Right cardiac atrium (tissue), 5 donors: ENCODE measurements around the gene DEPP1. TPM values are rescaled to one million over a fixed set of nuclear protein-coding genes. Genes with fewer than 3 reads are reported as not detected.

Experiments used
- ATAC-seq, 2 donors: fragments of 200-7000 bp; cut with Tn5 transposase; one replicate each; pipeline versions ENCODE4 v1.8.0 to v1.9.1; 2020; ENCODE audit warnings: moderate library complexity in 2 of 2, mild to moderate bottlenecking in 1 of 2
- DNase-seq, 3 donors: peaks; one replicate each; pipeline ENCODE4 v3.0.0-alpha.2; 2020
- H3K27ac ChIP-seq: one replicate; pipeline ENCODE4 v1.5.1; 2013; ENCODE audit warnings: mild to moderate bottlenecking, low read length, control low read depth, moderate library complexity
- H3K27me3 ChIP-seq: one replicate; pipeline ENCODE4 v1.6.1; 2013; ENCODE audit not compliant: control insufficient read depth, insufficient read depth
- H3K4me1 ChIP-seq: one replicate; pipeline ENCODE4 v1.6.1; 2013; ENCODE audit warnings: low read length; ENCODE audit not compliant: control insufficient read depth, insufficient read depth
- H3K4me3 ChIP-seq: one replicate; pipeline ENCODE4 v1.5.1; 2013; ENCODE audit warnings: low read length, control low read depth
- H3K9me3 ChIP-seq: one replicate; pipeline ENCODE4 v1.6.1; 2013; ENCODE audit warnings: low read length; ENCODE audit not compliant: control insufficient read depth
- WGBS: extraction: QIAGEN DNeasy Blood & Tissue Kit; methylation state at CpG from one replicate; pipeline ENCODE4 v1.1.7; 2013; 5-methylcytosine and 5-hydroxymethylcytosine counted together
- intact Hi-C, 4 donors: fragments of 100-400 bp; cut with DNase I; formaldehyde crosslinking; loops; one replicate each; pipeline versions ENCODE4 v1.11.0 to v1.14.0; 2022 to 2023
- polyA plus RNA-seq: library from polyadenylated mRNA; stranded (reverse); fragments of 200-250 nt; gene quantifications from one replicate; pipeline ENCODE4 v1.2.3, GENCODE V29; 2013
- total RNA-seq, 4 donors: library from RNA; stranded (reverse); fragmentation: NEBNext Ultra II Directional; extraction: Animal tissue kit (Norgen Biotek cat#: 25700); gene quantifications; one replicate each; pipeline ENCODE4 v1.2.1, GENCODE V29; 2021
- donor health status: healthy with polysubstance abuse.
- donor health status: DM: no; HTN: yes; CAD: no.
- donor health status: DM: no; HTN: no; CAD: no.
- donor health status: DM: no; HTN: yes; CAD: no; lungs with severe emphysema.
- donor health status: DM: yes; HTN: yes; CAD: no.

Gene DEPP1
- total and polyA plus RNA-seq, 5 donors, result 18.8 to 43.8 (median 28.0) TPM

DNA sequence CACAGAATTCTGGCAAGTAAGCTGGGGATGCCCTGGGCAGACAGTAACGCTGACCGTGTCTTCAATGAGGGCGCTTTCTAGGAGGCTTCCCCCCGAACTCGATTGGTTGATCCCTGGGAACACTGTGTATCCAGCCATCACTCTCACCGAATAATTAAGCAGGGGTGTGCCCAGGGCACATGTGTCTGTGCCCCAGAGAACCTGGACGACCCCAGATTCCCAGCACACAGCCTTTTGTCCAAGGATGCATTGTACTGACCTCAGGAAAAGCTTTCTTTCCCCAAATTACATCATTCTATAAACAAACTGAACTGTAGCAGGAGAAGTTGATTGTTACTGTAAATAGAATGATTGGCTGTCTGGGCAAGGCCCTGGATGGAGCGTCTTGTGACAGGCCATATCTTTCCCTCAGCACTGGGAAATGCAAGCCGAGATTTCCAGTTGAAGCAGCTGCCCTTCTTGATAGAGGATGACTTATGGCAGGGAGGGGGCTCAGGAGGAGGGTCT is 6.6 kb upstream of the DEPP1 start:
- Histone ChIP-seq H3K27me3 (no peaks in the 10 kb centered on the region), H3K27ac (peak overlapping the region; percentile 76), H3K9me3 (no peaks in the 10 kb centered on the region), H3K4me1 (peaks cover 27% of the 10 kb centered on the region), H3K4me3 (no peak overlapping the region)
- ATAC-seq (peak in 1 of 2 donors; percentile 4), DNase-seq (peak; percentile 10 to 53 (median 22))
- WGBS, result 37% methylated on average over 9 of the region's 9 CpGs
- intact Hi-C loops, result no loop called here

DNA sequence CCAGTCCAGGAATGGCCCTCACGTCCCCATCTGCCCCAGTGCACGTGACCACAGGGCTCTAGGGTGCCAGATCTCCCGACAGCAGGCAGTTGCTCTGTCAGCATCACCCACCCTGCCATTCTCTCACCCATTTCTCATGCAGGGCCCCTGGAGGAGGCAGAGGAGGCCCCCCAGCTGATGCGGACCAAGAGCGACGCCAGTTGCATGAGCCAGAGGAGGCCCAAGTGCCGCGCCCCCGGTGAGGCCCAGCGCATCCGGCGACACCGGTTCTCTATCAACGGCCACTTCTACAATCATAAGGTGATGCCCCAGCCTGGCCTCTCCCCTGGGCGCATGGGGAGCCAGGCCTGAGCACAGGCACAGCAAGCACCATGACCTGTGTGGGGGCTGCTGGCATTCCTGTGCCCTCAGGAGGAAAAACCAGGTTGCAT is 6.1 kb upstream of the DEPP1 start:
- 70% methylated on average over 15 of the region's 15 CpGs for WGBS
- Histone ChIP-seq H3K9me3 (no peaks in the 10 kb centered on the region), H3K4me3 (no peak overlapping the region), H3K4me1 (peaks cover 31% of the 10 kb centered on the region), H3K27ac (peak overlapping the region; percentile 76), H3K27me3 (no peaks in the 10 kb centered on the region)
- intact Hi-C loops, result no loop called here
- DNase-seq (peak; percentile 15 to 56 (median 52)), ATAC-seq (no peak)

GRCh38 chr10:44983895-44984278 is 5.3 kb upstream of the DEPP1 start:
- no peaks in the 10 kb centered on the region for H3K9me3 ChIP-seq
- 92% methylated on average over 10 of the region's 10 CpGs for WGBS
- no peak overlapping the region for H3K4me3 ChIP-seq
- H3K27me3 ChIP-seq, result no peaks in the 10 kb centered on the region
- peaks cover 38% of the 10 kb centered on the region for H3K4me1 ChIP-seq
- H3K27ac ChIP-seq, result peak overlapping the region; percentile 76
- intact Hi-C loops, result no loop called here
- no peak for ATAC-seq
- peak in 2 of 3 donors; percentile 12 to 39 for DNase-seq

GRCh38 chr10:44983066-44983894 is 4.7 kb upstream of the DEPP1 start:
- intact Hi-C loops, result no loop called here
- peak; percentile 10 to 57 (median 38) for DNase-seq
- Histone ChIP-seq H3K27ac (peak overlapping the region; percentile 55), H3K27me3 (no peaks in the 10 kb centered on the region), H3K9me3 (no peaks in the 10 kb centered on the region), H3K4me3 (no peak overlapping the region), H3K4me1 (peaks cover 39% of the 10 kb centered on the region)
- ATAC-seq, result no peak
- 87% methylated on average over 13 of the region's 13 CpGs for WGBS

DNA sequence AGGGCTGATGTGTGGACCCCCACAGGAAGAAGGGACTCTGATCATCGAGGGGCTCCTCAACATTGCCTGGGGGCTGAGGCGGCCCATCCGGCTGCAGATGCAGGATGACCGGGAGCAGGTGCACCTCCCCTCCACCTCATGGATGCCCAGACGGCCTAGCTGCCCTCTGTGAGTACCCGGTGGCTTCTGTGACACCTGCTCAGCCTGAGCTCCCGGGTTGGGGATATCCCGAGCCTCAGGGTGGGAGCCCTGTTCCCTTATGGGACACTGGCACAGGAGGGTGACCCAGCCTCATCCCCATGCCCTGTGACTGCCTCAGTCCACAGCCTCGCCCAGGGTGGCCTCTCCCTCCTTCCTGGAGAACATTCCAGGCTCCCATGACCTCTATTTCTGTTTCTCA is 3.9 kb upstream of the DEPP1 start:
- DNase-seq (peak in 2 of 3 donors; percentile 8 to 32), ATAC-seq (no peak)
- Histone ChIP-seq H3K27me3 (no peaks in the 10 kb centered on the region), H3K9me3 (no peaks in the 10 kb centered on the region), H3K27ac (peak overlapping the region; percentile 89), H3K4me1 (peaks cover 39% of the 10 kb centered on the region), H3K4me3 (no peak overlapping the region)
- intact Hi-C loops, result no loop called here
- 81% methylated on average over 9 of the region's 9 CpGs for WGBS

DNA sequence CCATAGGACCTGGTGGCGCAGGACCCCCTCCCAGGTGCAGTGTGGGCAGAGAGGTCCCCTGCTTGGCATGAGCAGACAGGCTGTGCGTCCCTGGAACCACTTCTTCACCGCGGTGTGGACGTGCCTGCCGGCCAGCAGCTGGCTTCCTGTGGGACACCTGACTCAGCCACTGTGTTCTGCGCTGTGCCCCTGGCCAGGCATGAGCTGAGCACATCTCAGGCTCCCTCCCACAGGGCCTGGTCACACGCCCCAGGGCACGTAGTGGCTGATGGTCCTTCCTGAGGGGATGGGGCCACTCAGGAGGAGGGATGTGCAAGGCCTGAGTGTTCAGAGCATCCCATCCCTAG is 3.5 kb upstream of the DEPP1 start:
- peaks cover 39% of the 10 kb centered on the region for H3K4me1 ChIP-seq
- H3K9me3 ChIP-seq, result no peaks in the 10 kb centered on the region
- no peaks in the 10 kb centered on the region for H3K27me3 ChIP-seq
- ATAC-seq, result peak; percentile 7 to 44
- intact Hi-C loops, result no loop called here
- H3K4me3 ChIP-seq, result no peak overlapping the region
- WGBS, result 46% methylated on average over 9 of the region's 9 CpGs
- DNase-seq, result peak; percentile 65 to 80 (median 75)
- peak overlapping the region; percentile 89 for H3K27ac ChIP-seq

GRCh38 chr10:44981172-44982113 is 2.8 kb upstream of the DEPP1 start:
- peaks cover 39% of the 10 kb centered on the region for H3K4me1 ChIP-seq
- H3K4me3 ChIP-seq, result no peak overlapping the region
- H3K27me3 ChIP-seq, result no peaks in the 10 kb centered on the region
- ATAC-seq (peak; percentile 36 to 54), DNase-seq (peak; percentile 73 to 84 (median 81))
- H3K9me3 ChIP-seq, result no peaks in the 10 kb centered on the region
- WGBS, result 40% methylated on average over 11 of the region's 11 CpGs
- peak overlapping the region; percentile 89 for H3K27ac ChIP-seq
- intact Hi-C loops, result loop anchor here in 1 of 4 donors (2.0 kb wide), 1 partner anchor 15 kb away; no protein-coding TSS in a partner anchor

DNA sequence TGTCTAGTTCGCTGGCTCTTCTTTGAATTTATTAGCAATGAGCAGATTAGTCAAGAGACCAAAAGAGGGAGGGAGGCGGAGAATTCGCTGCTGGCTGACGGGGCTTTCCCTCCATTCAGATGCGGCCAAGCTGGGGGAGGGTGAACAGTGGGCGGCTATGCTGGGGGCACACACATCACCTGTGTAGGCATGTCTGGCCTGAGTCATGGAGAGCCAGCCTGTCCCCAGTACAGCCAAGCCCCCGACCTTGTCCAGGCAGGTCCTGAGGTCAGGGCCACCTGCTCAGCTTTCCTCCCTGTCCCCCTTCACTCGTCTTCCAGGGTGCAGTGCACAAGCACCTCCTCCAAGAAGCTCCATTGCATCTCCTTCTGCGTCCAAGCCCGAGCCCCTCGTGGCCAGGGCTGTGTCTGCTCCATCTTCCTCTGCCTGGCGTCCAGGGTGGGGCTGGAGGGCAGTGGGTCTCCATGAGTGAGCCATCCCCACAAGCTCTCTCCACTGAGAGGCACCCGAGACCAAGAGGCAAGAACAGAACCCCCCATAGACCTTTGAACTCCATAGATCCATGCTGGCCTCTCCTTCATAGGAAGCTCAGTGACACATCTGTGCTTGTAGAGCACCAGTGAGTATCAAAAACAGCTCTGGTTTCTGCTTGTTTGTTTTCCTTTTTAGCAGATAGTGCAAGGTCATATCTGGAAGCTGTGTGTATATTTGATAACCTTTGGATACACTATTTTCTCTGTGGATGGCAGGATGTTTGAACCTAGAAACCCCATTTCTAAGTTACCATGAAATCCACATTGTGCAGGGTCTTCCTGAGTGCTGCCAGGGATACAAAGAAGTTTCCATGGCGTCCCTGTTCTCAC is 1.9 kb upstream of the DEPP1 start:
- WGBS, result 75% methylated on average over 14 of the region's 14 CpGs
- H3K9me3 ChIP-seq, result no peaks in the 10 kb centered on the region
- H3K27me3 ChIP-seq, result no peaks in the 10 kb centered on the region
- peak overlapping the region; percentile 89 for H3K27ac ChIP-seq
- DNase-seq (peak in 2 of 3 donors; percentile 40 to 62), ATAC-seq (no peak)
- H3K4me3 ChIP-seq, result no peak overlapping the region
- intact Hi-C loops, result loop anchor here in 1 of 4 donors (2.0 kb wide), 1 partner anchor 16 kb away; no protein-coding TSS in a partner anchor
- H3K4me1 ChIP-seq, result peaks cover 37% of the 10 kb centered on the region

DNA sequence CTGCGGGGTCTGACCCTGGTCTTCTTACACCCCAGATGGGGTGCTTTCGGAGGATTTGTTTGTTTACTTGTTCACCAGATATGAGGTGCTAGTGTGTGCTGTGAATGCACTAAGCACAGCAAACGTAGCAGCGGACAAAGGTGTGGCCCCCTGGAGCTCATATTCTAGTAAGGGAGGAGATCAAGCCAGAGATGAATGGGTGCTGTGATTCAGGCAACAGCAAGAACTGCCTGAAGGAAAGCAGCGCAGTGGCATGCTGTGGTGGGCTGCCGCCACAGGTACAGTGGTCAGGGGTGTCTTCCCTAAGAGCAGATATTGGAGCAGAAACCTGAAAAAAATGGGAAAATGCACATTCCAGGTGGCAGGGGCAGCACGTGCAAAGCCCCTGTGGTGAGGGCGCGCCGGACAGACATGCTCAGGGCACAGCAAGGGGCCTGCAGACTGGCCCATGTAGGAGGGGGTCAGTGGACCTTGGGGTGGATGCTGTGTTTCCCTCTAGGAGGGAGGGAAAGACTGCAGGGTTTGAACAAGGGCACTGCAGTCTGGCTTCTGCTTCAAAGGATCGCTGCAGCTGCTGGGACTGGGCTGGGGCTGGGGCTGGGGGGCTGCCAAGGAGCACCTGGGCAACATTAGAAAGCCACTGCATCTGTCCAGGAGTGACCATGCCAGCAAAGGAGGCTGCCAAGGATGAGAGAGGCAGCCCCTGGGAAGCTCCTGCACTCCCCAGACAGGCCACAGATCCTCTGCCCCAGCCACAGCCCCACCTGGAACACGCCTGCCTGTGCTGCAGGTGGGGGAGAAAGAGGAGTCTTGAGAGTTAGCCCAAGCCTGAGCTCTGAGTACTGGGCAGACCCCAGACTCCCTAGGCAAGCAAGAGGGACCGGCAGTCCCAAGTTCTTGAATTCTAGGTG is 927 bp upstream of the DEPP1 start:
- H3K27me3 ChIP-seq, result no peaks in the 10 kb centered on the region
- ATAC-seq (no peak), DNase-seq (peak in 2 of 3 donors; percentile 50 to 61)
- peaks cover 35% of the 10 kb centered on the region for H3K4me1 ChIP-seq
- H3K27ac ChIP-seq, result peak overlapping the region; percentile 77
- intact Hi-C loops, result loop anchor here in 3 of 4 donors (2.0 to 10.0 kb wide), 3 partner anchors 17 to 105 kb away; no protein-coding TSS in a partner anchor
- no peaks in the 10 kb centered on the region for H3K9me3 ChIP-seq
- 83% methylated on average over 13 of the region's 13 CpGs for WGBS
- no peak overlapping the region for H3K4me3 ChIP-seq
